ENCODE data around the gene STIM2.

The STIM2 gene

GRCh38 chr4:26863512-26863911, 2.9 kb downstream of the STIM2 start:
- Histone ChIP-seq H3K4me3 (peak overlapping the region in 1 of 7 experiments; percentile 92), H3K27ac (peak overlapping the region in 3 of 21 experiments; percentile 2 to 97 (median 5))

DNA sequence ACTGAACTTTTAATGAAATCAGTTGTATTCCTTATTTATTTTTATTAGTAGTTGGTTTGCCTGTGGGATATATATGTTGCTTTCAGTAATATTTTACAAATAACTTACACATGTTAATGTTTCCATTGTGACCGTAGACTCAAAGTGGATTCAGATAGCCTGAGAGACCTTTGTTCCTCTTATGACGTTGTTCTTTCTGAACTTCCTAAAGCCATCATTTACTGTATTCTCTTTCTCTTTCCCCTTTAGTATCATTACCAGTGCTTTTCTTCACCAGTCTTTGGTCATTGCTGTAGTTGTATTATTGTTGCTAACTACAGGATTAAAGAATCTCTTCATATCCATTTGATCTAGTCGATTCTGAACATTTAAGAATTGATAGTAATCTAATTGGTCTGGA, 4.3 kb downstream of the STIM2 start:
- no peak overlapping the region for H3K4me3 ChIP-seq
- H3K27ac ChIP-seq: peak overlapping the region in 2 of 21 experiments; percentile 44 to 52

- no peak overlapping the region for H3K4me3 ChIP-seq
- peak overlapping the region in 3 of 21 experiments; percentile 1 to 8 (median 8) for H3K27ac ChIP-seq
Measured at GRCh38 chr4:26866203-26866602, 5.6 kb downstream of the STIM2 start.

GRCh38 chr4:26866781-26867180, 6.1 kb downstream of the STIM2 start:
- Histone ChIP-seq H3K27ac (peak overlapping the region in 2 of 21 experiments; percentile 1 to 10), H3K4me3 (no peak overlapping the region)

- peak overlapping the region in 8 of 21 experiments; percentile 7 to 57 (median 37) for H3K27ac ChIP-seq
- no peak overlapping the region for H3K4me3 ChIP-seq
Measured at GRCh38 chr4:26867914-26868684, 7.5 kb downstream of the STIM2 start.

- Histone ChIP-seq H3K4me3 (no peak overlapping the region), H3K27ac (peak overlapping the region in 1 of 21 experiments; percentile 50)
Measured at GRCh38 chr4:26870576-26871262, 10.1 kb downstream of the STIM2 start.

GRCh38 chr4:26871611-26872010, 11.0 kb downstream of the STIM2 start:
- Histone ChIP-seq H3K27ac (peak overlapping the region in 2 of 21 experiments; percentile 6 to 50), H3K4me3 (no peak overlapping the region)

DNA sequence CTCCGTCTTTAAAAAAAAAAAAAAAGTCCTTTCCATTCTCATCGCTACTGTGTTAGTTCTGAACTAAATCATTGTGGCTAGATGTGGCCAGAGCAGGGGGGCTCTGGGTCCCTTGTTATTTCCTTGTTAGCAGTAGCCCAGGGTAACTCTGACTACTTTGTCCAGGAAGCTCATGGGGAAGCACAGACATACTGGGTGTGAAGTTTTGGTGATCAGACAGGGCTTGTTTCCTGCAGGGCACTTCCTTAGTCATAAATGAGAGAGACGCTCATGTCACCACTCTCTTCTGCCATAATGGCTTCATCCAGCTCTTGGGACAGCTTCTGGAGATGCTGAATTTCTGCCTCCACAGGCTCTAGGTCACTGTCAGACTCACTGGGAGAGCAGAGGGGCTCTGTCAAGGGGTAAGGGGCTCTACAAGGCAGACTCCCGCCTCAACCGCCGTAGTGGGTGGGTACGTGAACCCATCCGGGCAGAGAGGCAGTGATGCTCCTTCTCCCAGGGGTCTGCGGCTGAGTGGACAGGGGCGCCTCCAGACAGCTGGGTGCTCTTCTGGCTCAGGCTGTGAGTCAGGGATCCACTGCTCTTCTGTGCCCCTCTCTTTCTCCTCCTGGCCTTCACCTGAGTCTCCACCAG, 12.9 kb downstream of the STIM2 start:
- no peak overlapping the region for H3K4me3 ChIP-seq
- peak overlapping the region in 10 of 21 experiments; percentile 4 to 73 (median 46) for H3K27ac ChIP-seq

DNA sequence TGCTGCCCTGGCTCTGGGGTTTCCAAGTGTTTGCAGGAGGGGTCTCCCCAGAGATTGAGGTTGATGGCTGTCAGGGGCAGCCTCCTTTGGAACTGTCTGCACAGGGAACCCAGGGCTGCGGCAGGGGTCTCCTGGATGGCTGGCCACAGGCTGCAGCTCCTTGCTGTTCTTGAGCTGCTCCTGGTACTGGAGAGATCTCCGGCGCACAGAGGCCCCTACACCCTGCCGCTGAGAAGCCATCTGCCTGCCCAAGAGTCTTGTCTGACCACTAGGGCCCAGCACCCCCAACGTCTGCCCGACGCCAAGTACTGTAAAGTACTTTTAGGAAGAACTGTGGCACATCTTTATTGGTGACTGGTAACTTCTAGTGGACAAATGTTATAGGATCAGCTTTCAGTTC, 13.5 kb downstream of the STIM2 start:
- Histone ChIP-seq H3K4me3 (no peak overlapping the region), H3K27ac (peak overlapping the region in 8 of 21 experiments; percentile 15 to 73 (median 49))

GRCh38 chr4:26877406-26877805, 16.8 kb downstream of the STIM2 start:
- Histone ChIP-seq H3K27ac (peak overlapping the region in 3 of 21 experiments; percentile 14 to 81 (median 57)), H3K4me3 (no peak overlapping the region)

GRCh38 chr4:26877961-26878360, 17.3 kb downstream of the STIM2 start:
- Histone ChIP-seq H3K4me3 (no peak overlapping the region), H3K27ac (peak overlapping the region in 11 of 21 experiments; percentile 2 to 81 (median 45))

GRCh38 chr4:26878794-26879391, 18.3 kb downstream of the STIM2 start:
- Histone ChIP-seq H3K4me3 (no peak overlapping the region), H3K27ac (peak overlapping the region in 15 of 21 experiments; percentile 2 to 81 (median 52))

DNA sequence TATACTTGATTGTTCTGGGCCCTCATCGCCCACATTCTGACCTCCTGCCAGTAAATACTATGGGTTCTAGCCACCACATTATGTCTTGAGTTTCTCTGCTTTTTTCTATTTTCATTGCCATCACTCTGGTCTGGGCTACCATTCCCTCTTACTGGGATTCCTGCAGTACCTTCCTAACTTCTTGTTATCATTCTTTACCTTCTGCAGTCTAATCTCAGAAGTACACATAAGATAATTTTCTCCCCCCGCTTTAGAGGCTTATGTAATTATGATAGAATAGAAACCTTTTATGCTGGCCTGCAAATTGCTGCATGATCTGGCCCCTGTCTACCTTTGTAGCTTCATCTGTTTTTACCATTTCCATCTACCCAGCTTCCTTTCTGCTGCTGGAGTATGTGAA, 19.2 kb downstream of the STIM2 start:
- peak overlapping the region in 5 of 21 experiments; percentile 2 to 81 (median 56) for H3K27ac ChIP-seq

GRCh38 chr4:26884026-26884425, 23.4 kb downstream of the STIM2 start:
- Histone ChIP-seq H3K4me3 (no peak overlapping the region), H3K27ac (peak overlapping the region in 9 of 21 experiments; percentile 37 to 84 (median 55))

More for the DNA sequence above, 19.2 kb downstream of the STIM2 start:
- no peak overlapping the region for H3K4me3 ChIP-seq

GRCh38 chr4:26884486-26884988, 23.9 kb downstream of the STIM2 start:
- H3K4me3 ChIP-seq: no peak overlapping the region
- peak overlapping the region in 11 of 21 experiments; percentile 26 to 84 (median 55) for H3K27ac ChIP-seq

DNA sequence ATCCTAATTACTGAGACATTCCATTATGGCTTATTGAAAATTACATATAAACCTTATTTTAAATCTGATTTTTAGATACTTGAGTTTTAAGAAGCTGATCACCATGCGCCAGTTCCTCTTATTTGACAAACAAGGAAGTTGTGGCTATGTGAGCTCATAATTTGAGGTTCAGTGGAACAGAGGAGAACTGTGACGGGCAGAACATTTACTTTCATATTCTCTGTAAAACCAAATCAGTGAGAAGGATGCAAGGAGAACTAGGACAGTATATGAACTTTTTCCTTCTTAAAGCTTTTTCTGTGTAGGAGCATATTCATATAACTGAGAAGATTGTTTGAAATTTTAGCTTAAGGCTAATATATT, 25.3 kb downstream of the STIM2 start:
- peak overlapping the region in 11 of 21 experiments; percentile 23 to 84 (median 63) for H3K27ac ChIP-seq
- H3K4me3 ChIP-seq: no peak overlapping the region

DNA sequence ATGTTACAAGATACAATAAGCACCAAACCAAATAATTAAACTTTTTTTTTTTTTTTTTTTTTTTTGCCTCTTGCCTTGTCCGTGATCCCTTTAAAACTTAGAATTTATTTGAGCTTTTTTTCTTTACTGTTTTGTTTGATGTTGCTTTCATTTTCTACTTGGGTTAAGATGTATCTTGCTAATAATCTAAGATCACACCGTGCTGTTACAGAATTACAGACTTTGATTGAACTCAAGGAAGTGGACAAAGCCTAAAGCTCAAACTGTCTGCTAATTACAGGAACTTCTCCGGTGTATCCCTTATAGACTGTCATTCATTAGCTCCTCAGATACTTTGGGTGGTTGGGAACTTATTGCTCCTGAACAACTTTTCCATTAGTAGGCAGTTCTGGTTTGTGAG, 26.5 kb downstream of the STIM2 start:
- no peak overlapping the region for H3K4me3 ChIP-seq
- peak overlapping the region in 9 of 21 experiments; percentile 18 to 84 (median 63) for H3K27ac ChIP-seq

DNA sequence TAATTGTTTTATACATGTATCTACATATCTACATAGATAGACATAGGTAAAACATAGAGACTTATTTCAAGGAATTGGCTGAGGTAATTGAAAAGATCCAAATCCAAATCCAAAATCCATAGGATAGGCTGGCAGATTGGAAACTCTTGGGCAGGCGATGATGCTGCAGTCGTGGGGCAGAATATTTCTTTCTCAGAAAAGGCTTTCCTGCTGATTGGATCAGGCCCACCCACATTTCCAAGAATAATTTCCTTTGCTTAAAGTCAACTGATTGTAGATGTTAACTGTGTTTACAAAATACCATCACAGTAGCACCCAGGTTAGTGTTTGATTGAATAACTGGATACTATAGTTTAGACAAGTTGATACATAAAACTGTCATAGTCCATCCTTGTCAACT, 27.2 kb downstream of the STIM2 start:
- peak overlapping the region in 2 of 21 experiments; percentile 59 to 84 for H3K27ac ChIP-seq
- H3K4me3 ChIP-seq: no peak overlapping the region

DNA sequence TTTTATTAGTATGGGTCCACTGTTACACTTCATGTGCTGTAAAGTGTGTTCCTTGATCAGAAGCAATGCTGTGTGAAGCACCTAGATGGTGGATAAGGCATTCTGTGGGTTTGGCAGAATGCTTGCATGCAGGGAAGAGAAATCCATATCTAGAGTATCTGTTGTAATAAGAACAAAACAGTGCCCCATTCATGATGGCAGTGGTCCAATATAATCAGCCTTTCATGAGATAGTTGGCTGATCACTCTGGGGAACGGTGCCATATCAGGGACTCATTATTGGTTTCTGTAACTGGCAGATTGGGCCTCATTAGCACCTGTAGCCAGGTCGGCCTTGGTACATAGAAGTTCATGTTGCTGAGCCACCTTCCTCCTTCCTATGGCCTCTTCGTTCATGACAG, 28.7 kb downstream of the STIM2 start:
- H3K4me3 ChIP-seq: no peak overlapping the region
- no peak overlapping the region for H3K27ac ChIP-seq

DNA sequence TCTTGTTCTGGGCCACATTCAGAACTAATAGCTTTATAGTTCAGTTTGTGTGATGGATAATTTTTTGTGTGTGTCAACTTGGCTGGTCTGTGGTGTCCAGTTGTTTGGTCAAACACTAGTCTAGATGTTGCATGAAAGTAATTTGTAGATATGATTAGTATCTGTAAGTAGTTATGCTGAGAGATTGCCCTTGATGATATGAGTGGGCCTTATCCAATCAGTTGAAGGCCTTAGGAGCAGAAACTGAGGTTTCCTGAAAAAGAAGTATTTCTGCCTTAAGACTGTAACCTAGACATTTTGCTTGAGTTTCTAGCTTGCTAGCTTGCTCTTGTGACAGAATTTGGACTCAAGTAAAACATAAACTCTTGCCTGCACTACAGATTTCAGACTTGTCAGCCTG, 30.4 kb downstream of the STIM2 start:
- H3K4me3 ChIP-seq: no peak overlapping the region
- no peak overlapping the region for H3K27ac ChIP-seq

Data from skin epidermis (tissue), 12 donors.